Measurements from ENCODE around the gene DCTN2. TPM values are rescaled to one million over a fixed set of nuclear protein-coding genes. Genes with fewer than 3 reads are reported as not detected.
"Not testable (repeated sequence)": the region's sequence is repeated elsewhere in the genome, so short reads cannot be mapped to it uniquely, and the experiment has no call there.

Gene DCTN2
- polyA plus RNA-seq, 4 donors, result 112 to 224 (median 145) TPM

- Histone ChIP-seq H3K27ac (ENCODE audit: low read depth in 1 of 3, low read length in 2 of 3) (no peak overlapping the region), H3K36me3 (ENCODE audit: control insufficient read depth in 3 of 3, insufficient read depth in 2 of 3, low read depth in 1 of 3, low read length in 3 of 3) (peaks cover 15 to 79% (median 33%) of the 10 kb centered on the region in 3 donors), H3K4me1 (ENCODE audit: control insufficient read depth in 3 of 3, insufficient read depth in 2 of 3, low read depth in 1 of 3, low read length in 2 of 3) (peaks cover 0 to 13% (median 0%) of the 10 kb centered on the region in 3 donors), H3K4me3 (ENCODE audit: low read depth in 1 of 3, low read length in 3 of 3) (no peak overlapping the region), H3K27me3 (ENCODE audit: control insufficient read depth in 3 of 3, insufficient read depth in 3 of 3, low read length in 3 of 3) (no peaks in the 10 kb centered on the region), H3K9me3 (ENCODE audit: control insufficient read depth in 2 of 2, insufficient read depth in 1 of 2, low read depth in 1 of 2, low read length in 1 of 2) (no peaks in the 10 kb centered on the region)
- DNase-seq (no peak), FAIRE-seq (no peak)
- 89 to 91% (median 91%) methylated on average over 9 of the region's 9 CpGs for WGBS, 3 donors
Measured at GRCh38 chr12:57514720-57515407, 32.1 kb downstream of the DCTN2 start.

- peaks cover 16 to 77% (median 33%) of the 10 kb centered on the region in 3 donors for H3K36me3 ChIP-seq (ENCODE audit: control insufficient read depth in 3 of 3, insufficient read depth in 2 of 3, low read depth in 1 of 3, low read length in 3 of 3)
- peaks cover 0 to 13% (median 0%) of the 10 kb centered on the region in 3 donors for H3K4me1 ChIP-seq (ENCODE audit: control insufficient read depth in 3 of 3, insufficient read depth in 2 of 3, low read depth in 1 of 3, low read length in 2 of 3)
- H3K9me3 ChIP-seq (ENCODE audit: control insufficient read depth in 2 of 2, insufficient read depth in 1 of 2, low read depth in 1 of 2, low read length in 1 of 2); H3K27me3 ChIP-seq (ENCODE audit: control insufficient read depth in 3 of 3, insufficient read depth in 3 of 3, low read length in 3 of 3); H3K27ac ChIP-seq (ENCODE audit: low read depth in 1 of 3, low read length in 2 of 3); DNase-seq; FAIRE-seq; H3K4me3 ChIP-seq (ENCODE audit: low read depth in 1 of 3, low read length in 3 of 3): not testable (repeated sequence)
- WGBS, 3 donors, result 88 to 92% (median 90%) methylated on average over 9 of the region's 9 CpGs
Measured at GRCh38 chr12:57514246-57514645, 32.7 kb downstream of the DCTN2 start.

GRCh38 chr12:57513677-57514076 is 33.3 kb downstream of the DCTN2 start:
- not testable (repeated sequence) for H3K27me3 ChIP-seq (ENCODE audit: control insufficient read depth in 3 of 3, insufficient read depth in 3 of 3, low read length in 3 of 3); FAIRE-seq; H3K27ac ChIP-seq (ENCODE audit: low read depth in 1 of 3, low read length in 2 of 3); H3K9me3 ChIP-seq (ENCODE audit: control insufficient read depth in 2 of 2, insufficient read depth in 1 of 2, low read depth in 1 of 2, low read length in 1 of 2); DNase-seq; H3K4me3 ChIP-seq (ENCODE audit: low read depth in 1 of 3, low read length in 3 of 3); H3K4me1 ChIP-seq (ENCODE audit: control insufficient read depth in 3 of 3, insufficient read depth in 2 of 3, low read depth in 1 of 3, low read length in 2 of 3)
- 92 to 96% (median 95%) methylated on average over 6 of the region's 6 CpGs for WGBS, 3 donors
- H3K36me3 ChIP-seq (ENCODE audit: control insufficient read depth in 3 of 3, insufficient read depth in 2 of 3, low read depth in 1 of 3, low read length in 3 of 3), result peaks cover 16 to 76% (median 33%) of the 10 kb centered on the region in 3 donors

GRCh38 chr12:57513266-57513665 is 33.7 kb downstream of the DCTN2 start:
- no peak overlapping the region for H3K27ac ChIP-seq (ENCODE audit: low read depth in 1 of 3, low read length in 2 of 3)
- 90 to 95% (median 95%) methylated on average over 5 of the region's 5 CpGs for WGBS, 3 donors
- peaks cover 0 to 4% (median 0%) of the 10 kb centered on the region in 3 donors for H3K4me1 ChIP-seq (ENCODE audit: control insufficient read depth in 3 of 3, insufficient read depth in 2 of 3, low read depth in 1 of 3, low read length in 2 of 3)
- H3K4me3 ChIP-seq (ENCODE audit: low read depth in 1 of 3, low read length in 3 of 3), result no peak overlapping the region
- H3K36me3 ChIP-seq (ENCODE audit: control insufficient read depth in 3 of 3, insufficient read depth in 2 of 3, low read depth in 1 of 3, low read length in 3 of 3), result peaks cover 16 to 74% (median 33%) of the 10 kb centered on the region in 3 donors
- FAIRE-seq (no peak), DNase-seq (no peak)
- H3K9me3 ChIP-seq (ENCODE audit: control insufficient read depth in 2 of 2, insufficient read depth in 1 of 2, low read depth in 1 of 2, low read length in 1 of 2), result no peaks in the 10 kb centered on the region
- no peaks in the 10 kb centered on the region for H3K27me3 ChIP-seq (ENCODE audit: control insufficient read depth in 3 of 3, insufficient read depth in 3 of 3, low read length in 3 of 3)

- DNase-seq (no peak), FAIRE-seq (no peak)
- Histone ChIP-seq H3K4me1 (ENCODE audit: control insufficient read depth in 3 of 3, insufficient read depth in 2 of 3, low read depth in 1 of 3, low read length in 2 of 3) (no peaks in the 10 kb centered on the region), H3K4me3 (ENCODE audit: low read depth in 1 of 3, low read length in 3 of 3) (no peak overlapping the region), H3K36me3 (ENCODE audit: control insufficient read depth in 3 of 3, insufficient read depth in 2 of 3, low read depth in 1 of 3, low read length in 3 of 3) (peaks cover 16 to 70% (median 33%) of the 10 kb centered on the region in 3 donors), H3K9me3 (ENCODE audit: control insufficient read depth in 2 of 2, insufficient read depth in 1 of 2, low read depth in 1 of 2, low read length in 1 of 2) (no peaks in the 10 kb centered on the region), H3K27ac (ENCODE audit: low read depth in 1 of 3, low read length in 2 of 3) (no peak overlapping the region), H3K27me3 (ENCODE audit: control insufficient read depth in 3 of 3, insufficient read depth in 3 of 3, low read length in 3 of 3) (no peaks in the 10 kb centered on the region)
- WGBS, 3 donors, result 93 to 95% (median 94%) methylated on average over 6 of the region's 6 CpGs
Measured at GRCh38 chr12:57512665-57513064, 34.3 kb downstream of the DCTN2 start.

GRCh38 chr12:57511588-57512325 is 35.2 kb downstream of the DCTN2 start:
- FAIRE-seq (no peak), DNase-seq (no peak)
- H3K27me3 ChIP-seq (ENCODE audit: control insufficient read depth in 3 of 3, insufficient read depth in 3 of 3, low read length in 3 of 3), result no peaks in the 10 kb centered on the region
- H3K9me3 ChIP-seq (ENCODE audit: control insufficient read depth in 2 of 2, insufficient read depth in 1 of 2, low read depth in 1 of 2, low read length in 1 of 2), result no peaks in the 10 kb centered on the region
- H3K27ac ChIP-seq (ENCODE audit: low read depth in 1 of 3, low read length in 2 of 3), result no peak overlapping the region
- no peaks in the 10 kb centered on the region for H3K4me1 ChIP-seq (ENCODE audit: control insufficient read depth in 3 of 3, insufficient read depth in 2 of 3, low read depth in 1 of 3, low read length in 2 of 3)
- H3K36me3 ChIP-seq (ENCODE audit: control insufficient read depth in 3 of 3, insufficient read depth in 2 of 3, low read depth in 1 of 3, low read length in 3 of 3), result peaks cover 14 to 63% (median 26%) of the 10 kb centered on the region in 3 donors
- 94 to 97% (median 94%) methylated on average over 7 of the region's 7 CpGs for WGBS, 3 donors
- no peak overlapping the region for H3K4me3 ChIP-seq (ENCODE audit: low read depth in 1 of 3, low read length in 3 of 3)

- Histone ChIP-seq H3K27ac (ENCODE audit: low read depth in 1 of 3, low read length in 2 of 3) (no peak overlapping the region), H3K4me1 (ENCODE audit: control insufficient read depth in 3 of 3, insufficient read depth in 2 of 3, low read depth in 1 of 3, low read length in 2 of 3) (no peaks in the 10 kb centered on the region), H3K36me3 (ENCODE audit: control insufficient read depth in 3 of 3, insufficient read depth in 2 of 3, low read depth in 1 of 3, low read length in 3 of 3) (peaks cover 9 to 60% (median 20%) of the 10 kb centered on the region in 3 donors), H3K4me3 (ENCODE audit: low read depth in 1 of 3, low read length in 3 of 3) (no peak overlapping the region), H3K27me3 (ENCODE audit: control insufficient read depth in 3 of 3, insufficient read depth in 3 of 3, low read length in 3 of 3) (no peaks in the 10 kb centered on the region), H3K9me3 (ENCODE audit: control insufficient read depth in 2 of 2, insufficient read depth in 1 of 2, low read depth in 1 of 2, low read length in 1 of 2) (no peaks in the 10 kb centered on the region)
- DNase-seq, result no peak
- WGBS, 3 donors, result 96 to 100% (median 98%) methylated on average over 4 of the region's 4 CpGs
- FAIRE-seq, result no peak
Measured at GRCh38 chr12:57511161-57511560, 35.8 kb downstream of the DCTN2 start.

GRCh38 chr12:57507796-57508195 is 39.2 kb downstream of the DCTN2 start:
- not testable (repeated sequence) for H3K27ac ChIP-seq (ENCODE audit: low read depth in 1 of 3, low read length in 2 of 3); H3K9me3 ChIP-seq (ENCODE audit: control insufficient read depth in 2 of 2, insufficient read depth in 1 of 2, low read depth in 1 of 2, low read length in 1 of 2); DNase-seq; FAIRE-seq; H3K4me3 ChIP-seq (ENCODE audit: low read depth in 1 of 3, low read length in 3 of 3); H3K27me3 ChIP-seq (ENCODE audit: control insufficient read depth in 3 of 3, insufficient read depth in 3 of 3, low read length in 3 of 3); H3K4me1 ChIP-seq (ENCODE audit: control insufficient read depth in 3 of 3, insufficient read depth in 2 of 3, low read depth in 1 of 3, low read length in 2 of 3)
- H3K36me3 ChIP-seq (ENCODE audit: control insufficient read depth in 3 of 3, insufficient read depth in 2 of 3, low read depth in 1 of 3, low read length in 3 of 3), result peaks cover 11 to 63% (median 22%) of the 10 kb centered on the region in 3 donors
- 94 to 100% (median 96%) methylated on average over 4 to 24 of the region's 28 CpGs for WGBS, 3 donors

All from small intestine (tissue), 7 donors.